Stomach (tissue), 4 donors: ENCODE measurements around the gene ROBO3.

Source experiments
- POLR2A ChIP-seq, 4 donors: fragments of 450-650 bp; IDR thresholded peaks; one replicate each; pipeline ENCODE4 v1.6.1; 2016; ENCODE audit warnings: antibody characterized with exemption in 4 of 4, control low read depth in 2 of 4, mild to moderate bottlenecking in 1 of 4, moderate library complexity in 1 of 4
- POLR2AphosphoS5 ChIP-seq, 3 donors: sonication (generic); formaldehyde crosslinking; IDR thresholded peaks; one replicate each; pipeline ENCODE4 v1.6.1; 2016; ENCODE audit warnings: antibody characterized with exemption in 3 of 3
- TF ChIP-seq, protein P1 (sequence below), 7 experiments: fragments of 450-650 bp in 4 of 7; fragments of 200-600 bp in 3 of 7; sonication (generic) in 3 of 7; IDR thresholded peaks; one replicate each; pipeline ENCODE4 v1.5.1; 2016 to 2019; ENCODE audit warnings: antibody characterized with exemption in 7 of 7, control low read depth in 2 of 7, mild to moderate bottlenecking in 1 of 7

DNA sequence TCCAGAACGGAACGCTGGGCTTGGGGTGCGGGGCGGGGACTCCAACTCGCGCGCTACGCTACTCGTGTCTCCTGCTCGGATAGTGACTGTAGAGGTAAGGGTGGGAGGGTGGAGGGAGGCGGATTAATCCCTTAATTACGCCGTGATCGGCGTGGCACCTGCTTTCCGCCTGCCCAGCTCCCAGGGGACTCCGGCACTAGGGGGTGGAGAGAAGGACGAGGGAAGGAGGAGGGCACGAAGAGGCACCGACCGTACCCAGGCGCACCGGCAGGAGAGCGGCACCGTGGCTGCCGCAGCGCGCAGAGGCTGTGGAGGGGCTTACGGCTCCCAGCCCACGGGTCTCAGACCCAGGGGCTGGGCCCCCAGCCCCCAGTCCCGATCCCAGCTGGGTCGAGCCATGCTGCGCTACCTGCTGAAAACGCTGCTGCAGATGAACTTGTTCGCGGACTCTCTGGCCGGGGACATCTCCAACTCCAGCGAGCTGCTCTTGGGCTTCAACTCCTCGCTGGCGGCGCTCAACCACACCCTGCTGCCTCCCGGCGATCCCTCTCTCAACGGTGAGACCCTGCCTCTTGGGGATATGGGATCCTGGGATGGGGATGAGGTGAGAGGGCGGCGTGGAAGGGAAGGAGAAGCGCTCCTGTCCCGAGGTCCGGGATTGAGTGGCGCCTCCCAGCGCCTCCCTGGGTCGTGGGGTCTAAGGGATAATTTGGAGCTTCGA, at the start of gene ROBO3:
- TF ChIP-seq, protein P1, sequence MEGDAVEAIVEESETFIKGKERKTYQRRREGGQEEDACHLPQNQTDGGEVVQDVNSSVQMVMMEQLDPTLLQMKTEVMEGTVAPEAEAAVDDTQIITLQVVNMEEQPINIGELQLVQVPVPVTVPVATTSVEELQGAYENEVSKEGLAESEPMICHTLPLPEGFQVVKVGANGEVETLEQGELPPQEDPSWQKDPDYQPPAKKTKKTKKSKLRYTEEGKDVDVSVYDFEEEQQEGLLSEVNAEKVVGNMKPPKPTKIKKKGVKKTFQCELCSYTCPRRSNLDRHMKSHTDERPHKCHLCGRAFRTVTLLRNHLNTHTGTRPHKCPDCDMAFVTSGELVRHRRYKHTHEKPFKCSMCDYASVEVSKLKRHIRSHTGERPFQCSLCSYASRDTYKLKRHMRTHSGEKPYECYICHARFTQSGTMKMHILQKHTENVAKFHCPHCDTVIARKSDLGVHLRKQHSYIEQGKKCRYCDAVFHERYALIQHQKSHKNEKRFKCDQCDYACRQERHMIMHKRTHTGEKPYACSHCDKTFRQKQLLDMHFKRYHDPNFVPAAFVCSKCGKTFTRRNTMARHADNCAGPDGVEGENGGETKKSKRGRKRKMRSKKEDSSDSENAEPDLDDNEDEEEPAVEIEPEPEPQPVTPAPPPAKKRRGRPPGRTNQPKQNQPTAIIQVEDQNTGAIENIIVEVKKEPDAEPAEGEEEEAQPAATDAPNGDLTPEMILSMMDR (IDR thresholded peaks at IDR 0.05) = no peak
- TF ChIP-seq POLR2A (IDR thresholded peaks at IDR 0.05) = no peak
- TF ChIP-seq POLR2AphosphoS5 (IDR thresholded peaks at IDR 0.05) = no peak
